Neural cell (in vitro differentiated cells): ENCODE results near the gene RRAS2. TPM values are rescaled to one million over a fixed set of nuclear protein-coding genes. Genes with fewer than 3 reads are reported as not detected.
"Not testable (repeated sequence)": the region's sequence is repeated elsewhere in the genome, so short reads cannot be mapped to it uniquely, and the experiment has no call there.

Source experiments
- H2AFZ ChIP-seq: fragments of 200-600, 300-800 bp; sonication (generic), shearing (Covaris generic); 2 replicates; pipeline ENCODE4 v1.6.0; 2014; ENCODE audit warnings: low read depth, mild to moderate bottlenecking, antibody characterized with exemption, low read length, moderate library complexity
- H3F3A ChIP-seq: fragments of 200-600 bp; shearing (Covaris generic); 2 replicates; pipeline ENCODE4 v1.6.1; 2016; ENCODE audit warnings: mild to moderate bottlenecking, moderate library complexity, mixed read lengths, antibody characterized with exemption, low read length; ENCODE audit not compliant: insufficient read depth, poor library complexity, severe bottlenecking
- H3K27ac ChIP-seq: fragments of 200-600, 300-800 bp; sonication (generic), shearing (Covaris generic); 2 replicates; pipeline ENCODE4 v1.5.1; 2014; ENCODE audit warnings: mild to moderate bottlenecking, low read length, moderate library complexity
- H3K27me3 ChIP-seq: fragments of 300-800, 200-600 bp; sonication (generic), shearing (Covaris generic); 2 replicates; pipeline ENCODE4 v1.6.0; 2014; ENCODE audit warnings: mild to moderate bottlenecking, low read depth, low read length, moderate library complexity; ENCODE audit not compliant: insufficient read depth
- H3K36me3 ChIP-seq: fragments of 300-800, 200-600 bp; sonication (generic), shearing (Covaris generic); 2 replicates; pipeline ENCODE4 v1.5.1; 2014; ENCODE audit warnings: mild to moderate bottlenecking, antibody characterized with exemption, low read length, moderate library complexity; ENCODE audit not compliant: insufficient read depth
- H3K4me2 ChIP-seq: fragments of 300-800, 200-600 bp; sonication (generic), shearing (Covaris generic); 2 replicates; pipeline ENCODE4 v1.6.0; 2014; ENCODE audit warnings: mild to moderate bottlenecking, low read length
- H3K4me3 ChIP-seq: fragments of 300-800, 200-600 bp; sonication (generic), shearing (Covaris generic); 2 replicates; pipeline ENCODE4 v1.5.1; 2014; ENCODE audit warnings: mild to moderate bottlenecking, low read length, moderate library complexity
- H3K79me2 ChIP-seq: fragments of 200-600 bp; shearing (Covaris generic); replicated peaks from 2 replicates; pipeline ENCODE4 v1.6.0; 2014; ENCODE audit warnings: mild to moderate bottlenecking, low read length, moderate library complexity; ENCODE audit not compliant: insufficient read depth
- H3K9ac ChIP-seq: fragments of 300-800, 200-600 bp; sonication (generic), shearing (Covaris generic); 2 replicates; pipeline ENCODE4 v1.6.1; 2016; ENCODE audit warnings: mild to moderate bottlenecking, low read length, mixed read lengths
- H3K9me2 ChIP-seq: fragments of 200-600 bp; shearing (Covaris generic); 2 replicates; pipeline ENCODE4 v1.6.1; 2016; ENCODE audit warnings: mild to moderate bottlenecking, low read length, mixed read lengths; ENCODE audit not compliant: insufficient read depth
- H3K9me3 ChIP-seq: fragments of 200-600, 300-800 bp; sonication (generic), shearing (Covaris generic); 2 replicates; pipeline ENCODE4 v1.6.1; 2016; ENCODE audit warnings: mild to moderate bottlenecking, mixed run types, low read length, moderate library complexity, mixed read lengths
- H4K20me1 ChIP-seq: fragments of 200-600 bp; shearing (Covaris generic); 2 replicates; pipeline ENCODE4 v1.6.1; 2016; ENCODE audit warnings: mild to moderate bottlenecking, mixed run types; ENCODE audit not compliant: insufficient read depth
- CTCF ChIP-seq: fragments of 450-650 bp; IDR thresholded peaks from 2 replicates; pipeline ENCODE4 v1.5.1; 2014; ENCODE audit warnings: antibody characterized with exemption, mild to moderate bottlenecking, moderate library complexity; ENCODE audit not compliant: poor library complexity, severe bottlenecking
- EP300 ChIP-seq: fragments of 450-650 bp; conservative IDR thresholded peaks from 2 replicates; pipeline ENCODE4 v1.6.1; 2014; ENCODE audit warnings: antibody characterized with exemption, mild to moderate bottlenecking, moderate library complexity; ENCODE audit not compliant: poor library complexity, severe bottlenecking
- EZH2 ChIP-seq: fragments of 200-600, 300-800 bp; shearing (Covaris generic), sonication (generic); IDR thresholded peaks from 2 replicates; pipeline ENCODE4 v1.6.1; 2014; ENCODE audit warnings: antibody characterized with exemption, low read length, borderline replicate concordance, mild to moderate bottlenecking; ENCODE audit not compliant: insufficient read depth, poor library complexity, severe bottlenecking
- MXI1 ChIP-seq: fragments of 450-650 bp; conservative IDR thresholded peaks from 2 replicates; pipeline ENCODE4 v1.6.1; 2014; ENCODE audit warnings: antibody characterized with exemption, mild to moderate bottlenecking; ENCODE audit not compliant: poor library complexity, severe bottlenecking
- POLR2AphosphoS5 ChIP-seq: IDR thresholded peaks from 2 replicates; pipeline ENCODE4 v1.6.1; 2012
- RAD21 ChIP-seq: fragments of 450-650 bp; conservative IDR thresholded peaks from 2 replicates; pipeline ENCODE4 v1.6.1; 2014; ENCODE audit warnings: antibody characterized with exemption, mild to moderate bottlenecking, moderate library complexity
- REST ChIP-seq: IDR thresholded peaks from 2 replicates; pipeline ENCODE4 v1.6.1; 2012; ENCODE audit warnings: borderline replicate concordance
- SMC3 ChIP-seq: fragments of 450-650 bp; conservative IDR thresholded peaks from 2 replicates; pipeline ENCODE4 v1.6.1; 2014; ENCODE audit warnings: antibody characterized with exemption, mild to moderate bottlenecking, moderate library complexity; ENCODE audit not compliant: poor library complexity
- TAF1 ChIP-seq: IDR thresholded peaks from 2 replicates; pipeline ENCODE4 v1.6.1; 2012; ENCODE audit warnings: low read depth
- polyA plus RNA-seq: library from polyadenylated mRNA; depleted of rRNA; stranded (reverse); fragments of >200 nt; gene quantifications from 2 replicates; pipeline ENCODE4 v1.2.3, GENCODE V29; 2014

The RRAS2 gene
- polyA plus RNA-seq, 1 donor from 2014 or later = 47.3 TPM

- not testable (repeated sequence) for H4K20me1 ChIP-seq, H3K27ac ChIP-seq, H3K27me3 ChIP-seq, H3K9ac ChIP-seq, H3F3A ChIP-seq, H3K79me2 ChIP-seq, H3K9me3 ChIP-seq, H3K4me3 ChIP-seq, H3K9me2 ChIP-seq, H3K4me2 ChIP-seq, H2AFZ ChIP-seq, H3K36me3 ChIP-seq
Observed at GRCh38 chr11:14403528-14403927, 44.5 kb upstream of the RRAS2 start.

- H3K36me3 ChIP-seq = no peaks in the 10 kb centered on the region
- no peak overlapping the region for H3K4me3 ChIP-seq
- H3K79me2 ChIP-seq = no peaks in the 10 kb centered on the region
- no peaks in the 10 kb centered on the region for H3K27me3 ChIP-seq
- H3K9me3 ChIP-seq = no peaks in the 10 kb centered on the region
- H3K9me2 ChIP-seq = no peaks in the 10 kb centered on the region
- H3K27ac ChIP-seq = no peak overlapping the region
- H3F3A ChIP-seq = no peaks in the 10 kb centered on the region
- H3K4me2 ChIP-seq = no peak overlapping the region
- no peaks in the 10 kb centered on the region for H4K20me1 ChIP-seq
- TF ChIP-seq TAF1 = no peak
- TF ChIP-seq SMC3 = no peak
- TF ChIP-seq REST = no peak
- TF ChIP-seq EP300 = no peak
- TF ChIP-seq RAD21 = no peak
- TF ChIP-seq EZH2 = no peak
- no peak for TF ChIP-seq CTCF
- TF ChIP-seq MXI1 = no peak
- no peak for TF ChIP-seq POLR2AphosphoS5
- no peak overlapping the region for H3K9ac ChIP-seq
- H2AFZ ChIP-seq = no peak overlapping the region
Observed at GRCh38 chr11:14399087-14399486, 40.1 kb upstream of the RRAS2 start.

GRCh38 chr11:14396273-14396672, 37.3 kb upstream of the RRAS2 start:
- no peaks in the 10 kb centered on the region for H3K9me3 ChIP-seq
- no peak overlapping the region for H3K27ac ChIP-seq
- TF ChIP-seq MXI1 = no peak
- TF ChIP-seq SMC3 = no peak
- no peak for TF ChIP-seq POLR2AphosphoS5
- TF ChIP-seq TAF1 = no peak
- no peak for TF ChIP-seq EZH2
- TF ChIP-seq CTCF = no peak
- no peaks in the 10 kb centered on the region for H3K79me2 ChIP-seq
- H4K20me1 ChIP-seq = no peaks in the 10 kb centered on the region
- H3F3A ChIP-seq = no peaks in the 10 kb centered on the region
- H2AFZ ChIP-seq = no peak overlapping the region
- H3K27me3 ChIP-seq = no peaks in the 10 kb centered on the region
- H3K36me3 ChIP-seq = no peaks in the 10 kb centered on the region
- no peak overlapping the region for H3K9ac ChIP-seq
- no peak overlapping the region for H3K4me3 ChIP-seq
- no peaks in the 10 kb centered on the region for H3K9me2 ChIP-seq
- no peak overlapping the region for H3K4me2 ChIP-seq
